HUES6 (cell line): ENCODE measurements around the gene SRSF7.
"Not testable (repeated sequence)": the region's sequence is repeated elsewhere in the genome, so short reads cannot be mapped to it uniquely, and the experiment has no call there.

Experiments
- H3K27ac ChIP-seq: 2 replicates; pipeline ENCODE4 v1.7.0; 2013; ENCODE audit warnings: low read depth, mild to moderate bottlenecking, low read length, inconsistent platforms
- H3K27me3 ChIP-seq: 2 replicates; pipeline ENCODE4 v1.6.1; 2013; ENCODE audit warnings: low read length; ENCODE audit not compliant: control insufficient read depth, insufficient read depth
- H3K36me3 ChIP-seq: 2 replicates; pipeline ENCODE4 v1.6.1; 2013; ENCODE audit warnings: low read length; ENCODE audit not compliant: control insufficient read depth, insufficient read depth
- H3K4me1 ChIP-seq: 2 replicates; pipeline ENCODE4 v1.6.1; 2013; ENCODE audit warnings: low read length; ENCODE audit not compliant: control insufficient read depth, insufficient read depth
- H3K4me3 ChIP-seq: 2 replicates; pipeline ENCODE4 v1.5.1; 2013; ENCODE audit warnings: low read depth, low read length
- H3K9ac ChIP-seq: one replicate; pipeline ENCODE4 v1.6.1; 2013; ENCODE audit warnings: mild to moderate bottlenecking, low read length
- H3K9me3 ChIP-seq: 2 replicates; pipeline ENCODE4 v1.6.1; 2013; ENCODE audit warnings: low read depth, low read length; ENCODE audit not compliant: control insufficient read depth, insufficient read depth

SRSF7 gene

DNA sequence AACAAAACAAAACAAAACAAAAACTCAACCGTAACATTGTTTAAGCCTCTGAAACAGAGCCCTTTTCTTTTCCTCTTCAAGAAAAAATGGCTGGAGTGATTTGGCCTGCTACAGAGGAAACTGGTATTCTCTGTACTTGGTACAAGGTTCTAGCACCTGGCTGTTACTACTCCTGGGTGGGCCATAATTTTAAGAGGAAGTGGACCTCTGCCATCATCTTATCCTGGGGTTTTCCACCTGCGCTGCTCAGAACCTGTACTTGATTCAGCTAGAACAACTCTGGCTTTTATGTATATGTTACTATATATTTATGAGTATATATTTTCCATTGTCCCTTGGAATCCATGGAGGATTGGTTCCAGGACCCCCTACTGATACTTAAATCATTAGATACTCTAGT, 22.5 kb downstream of the SRSF7 start:
- Histone ChIP-seq H3K9ac (no peak overlapping the region), H3K36me3 (peaks cover 29% of the 10 kb centered on the region), H3K9me3 (no peaks in the 10 kb centered on the region), H3K27me3 (no peaks in the 10 kb centered on the region), H3K27ac (no peak overlapping the region), H3K4me1 (no peaks in the 10 kb centered on the region), H3K4me3 (no peak overlapping the region)

DNA sequence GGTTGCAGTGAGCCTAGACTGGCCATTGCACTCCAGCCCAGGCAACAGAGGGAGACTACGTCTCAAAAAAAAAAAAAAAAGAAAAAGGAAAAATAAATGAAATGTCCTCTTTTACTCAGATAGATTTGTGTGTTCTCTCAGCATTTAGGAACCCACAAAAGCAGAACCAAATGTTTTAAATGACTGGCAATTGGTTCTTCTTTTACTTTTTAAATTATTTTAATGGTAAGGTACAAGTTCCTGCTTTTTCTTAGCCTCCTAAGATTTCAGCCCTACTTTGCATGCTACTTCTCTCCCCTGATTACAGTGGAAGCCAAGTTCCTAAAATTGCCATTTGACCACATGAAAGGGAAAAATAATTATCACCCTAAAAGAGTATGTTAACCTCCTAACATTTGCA, 23.5 kb downstream of the SRSF7 start:
- Histone ChIP-seq H3K27me3 (no peaks in the 10 kb centered on the region), H3K4me3 (no peak overlapping the region), H3K27ac (no peak overlapping the region), H3K9ac (no peak overlapping the region), H3K36me3 (peaks cover 23% of the 10 kb centered on the region), H3K4me1 (no peaks in the 10 kb centered on the region), H3K9me3 (no peaks in the 10 kb centered on the region)

DNA sequence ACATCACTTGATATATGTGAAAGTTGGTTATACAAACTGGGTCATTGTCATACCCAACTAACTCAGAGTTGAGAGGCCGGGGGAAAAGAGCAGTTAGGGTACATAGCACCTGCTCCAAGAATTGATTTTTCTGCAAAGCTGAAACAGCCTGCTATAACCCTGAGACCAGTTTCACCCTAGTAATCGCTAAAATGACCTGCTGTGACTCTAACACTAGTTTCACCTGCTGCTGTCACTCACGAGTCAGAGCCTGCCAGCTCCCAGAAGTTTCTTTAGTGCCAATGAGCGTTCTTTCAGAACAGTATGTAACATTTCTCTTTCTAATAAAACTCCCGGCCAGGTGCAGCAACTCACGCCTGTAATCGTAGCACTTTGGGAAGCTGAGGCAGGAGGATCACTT, 28.0 kb downstream of the SRSF7 start:
- H3K27me3 ChIP-seq: no peaks in the 10 kb centered on the region
- no peak overlapping the region for H3K27ac ChIP-seq
- H3K9me3 ChIP-seq: no peaks in the 10 kb centered on the region
- H3K4me3 ChIP-seq: no peak overlapping the region
- no peak overlapping the region for H3K9ac ChIP-seq
- H3K4me1 ChIP-seq: no peaks in the 10 kb centered on the region
- H3K36me3 ChIP-seq: peaks cover 6% of the 10 kb centered on the region

DNA sequence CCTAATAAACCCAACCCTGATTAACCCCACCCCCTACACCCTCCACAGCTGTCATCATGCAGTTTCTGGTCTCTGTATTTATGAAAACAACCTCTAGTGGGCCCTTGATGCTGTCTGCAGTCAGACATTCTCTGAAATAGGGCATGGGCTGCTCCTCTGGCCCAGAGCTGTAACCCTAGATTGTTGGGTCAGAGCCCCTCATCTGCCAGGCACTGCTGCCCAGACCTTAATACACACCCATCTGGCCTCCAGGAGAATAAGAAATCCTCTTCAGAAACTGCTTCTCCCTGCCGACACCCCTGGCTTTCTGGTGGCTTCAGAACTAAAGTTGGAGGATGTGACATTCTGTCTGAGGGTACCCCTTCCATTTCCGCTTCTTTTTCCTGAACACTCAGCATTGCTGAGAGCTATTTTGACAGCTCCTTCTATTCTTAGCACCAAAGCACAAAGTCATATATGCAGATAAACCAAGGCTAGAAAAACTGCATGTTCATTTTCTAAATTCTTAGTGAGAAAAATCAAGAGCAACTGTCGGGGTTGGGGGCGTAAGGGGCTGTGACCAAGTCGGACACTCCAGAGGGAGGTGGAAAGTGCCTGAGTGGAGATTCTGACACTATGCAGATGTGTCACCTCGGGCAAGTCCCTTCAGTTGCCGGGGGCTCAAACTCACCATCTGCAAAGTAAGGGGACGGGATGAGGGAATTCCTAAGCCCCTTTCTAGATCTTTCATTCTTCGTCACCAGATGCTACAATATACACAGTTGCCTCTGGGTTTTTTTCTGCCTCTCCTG, 28.7 kb downstream of the SRSF7 start:
- H3K4me1 ChIP-seq: no peaks in the 10 kb centered on the region
- peaks cover 6% of the 10 kb centered on the region for H3K36me3 ChIP-seq
- no peak overlapping the region for H3K4me3 ChIP-seq
- no peaks in the 10 kb centered on the region for H3K27me3 ChIP-seq
- H3K27ac ChIP-seq: no peak overlapping the region
- H3K9ac ChIP-seq: no peak overlapping the region
- H3K9me3 ChIP-seq: no peaks in the 10 kb centered on the region

DNA sequence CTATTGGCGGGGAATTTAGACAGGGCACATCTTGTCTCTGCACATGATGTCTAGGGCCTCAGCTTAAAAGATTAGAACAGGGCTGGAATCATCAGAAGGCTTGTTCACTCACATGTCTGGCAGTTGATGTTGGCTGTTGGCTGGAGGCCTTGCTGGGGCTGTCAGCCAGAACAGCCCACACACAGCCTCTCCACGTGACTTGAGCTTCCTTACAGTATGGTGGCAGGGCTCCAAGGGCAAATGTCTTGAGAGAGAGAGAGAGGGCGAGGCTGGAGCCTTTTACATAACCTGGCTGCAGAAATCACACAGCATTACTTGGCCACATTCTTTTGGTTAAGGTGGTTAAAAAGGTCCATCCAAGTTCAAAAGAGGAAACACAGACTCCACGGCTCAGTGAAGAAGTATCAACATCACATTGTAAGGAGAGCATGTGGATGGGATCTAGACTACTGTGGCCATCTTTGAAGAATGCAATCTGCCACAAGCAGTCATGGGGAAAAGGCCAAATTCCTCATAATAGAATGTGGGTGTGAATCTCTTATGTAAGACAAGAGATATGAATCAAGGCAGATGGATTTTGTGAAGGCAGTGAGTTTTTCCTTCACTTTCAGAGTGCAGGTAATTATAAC, 30.4 kb downstream of the SRSF7 start:
- no peak overlapping the region for H3K27ac ChIP-seq
- no peak overlapping the region for H3K9ac ChIP-seq
- peaks cover 6% of the 10 kb centered on the region for H3K36me3 ChIP-seq
- H3K27me3 ChIP-seq: no peaks in the 10 kb centered on the region
- no peak overlapping the region for H3K4me3 ChIP-seq
- H3K9me3 ChIP-seq: no peaks in the 10 kb centered on the region
- H3K4me1 ChIP-seq: no peaks in the 10 kb centered on the region

DNA sequence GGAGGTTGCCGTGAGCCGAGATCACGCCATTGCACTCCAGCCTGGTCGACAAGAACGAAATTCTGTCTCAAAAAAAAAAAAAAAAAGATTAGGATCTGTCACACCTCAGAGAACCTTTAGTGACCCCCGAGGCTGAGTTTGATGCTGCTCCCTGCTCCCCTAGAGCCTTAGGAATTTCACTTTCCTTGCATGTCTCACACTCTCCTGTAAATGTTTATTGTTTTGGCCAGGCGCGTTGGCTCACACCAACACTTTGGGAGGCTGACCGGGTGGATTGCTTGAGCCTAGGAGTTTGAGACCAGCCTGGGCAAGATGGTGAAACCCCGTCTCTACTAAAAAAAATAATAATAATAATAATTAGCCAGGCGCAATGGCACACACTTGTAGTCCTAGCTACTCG, 31.5 kb downstream of the SRSF7 start:
- no peak overlapping the region for H3K27ac ChIP-seq
- H3K9me3 ChIP-seq: no peaks in the 10 kb centered on the region
- peaks cover 6% of the 10 kb centered on the region for H3K36me3 ChIP-seq
- no peaks in the 10 kb centered on the region for H3K27me3 ChIP-seq
- H3K4me3 ChIP-seq: no peak overlapping the region
- H3K4me1 ChIP-seq: no peaks in the 10 kb centered on the region
- H3K9ac ChIP-seq: no peak overlapping the region

DNA sequence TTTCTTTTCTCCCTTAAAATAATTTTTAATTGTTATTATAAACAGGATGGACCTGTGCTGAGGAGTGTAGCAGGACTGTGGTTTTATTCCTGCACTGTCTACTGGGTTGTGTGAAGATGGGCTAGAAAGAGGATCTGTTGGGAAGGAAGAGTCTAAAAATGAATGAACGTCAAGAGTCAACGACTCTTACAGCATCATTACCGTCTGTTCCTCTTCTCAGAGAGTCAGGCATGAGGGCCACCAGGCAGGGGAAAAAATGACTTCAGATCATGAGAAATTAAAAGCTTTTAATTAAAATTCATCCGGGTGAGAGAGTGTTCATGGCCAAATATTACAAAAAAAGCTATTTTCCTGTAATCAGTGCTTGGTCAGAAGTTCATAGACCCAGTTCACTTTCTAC, 32.6 kb downstream of the SRSF7 start:
- no peak overlapping the region for H3K27ac ChIP-seq
- H3K4me1 ChIP-seq: no peaks in the 10 kb centered on the region
- H3K36me3 ChIP-seq: peaks cover 6% of the 10 kb centered on the region

DNA sequence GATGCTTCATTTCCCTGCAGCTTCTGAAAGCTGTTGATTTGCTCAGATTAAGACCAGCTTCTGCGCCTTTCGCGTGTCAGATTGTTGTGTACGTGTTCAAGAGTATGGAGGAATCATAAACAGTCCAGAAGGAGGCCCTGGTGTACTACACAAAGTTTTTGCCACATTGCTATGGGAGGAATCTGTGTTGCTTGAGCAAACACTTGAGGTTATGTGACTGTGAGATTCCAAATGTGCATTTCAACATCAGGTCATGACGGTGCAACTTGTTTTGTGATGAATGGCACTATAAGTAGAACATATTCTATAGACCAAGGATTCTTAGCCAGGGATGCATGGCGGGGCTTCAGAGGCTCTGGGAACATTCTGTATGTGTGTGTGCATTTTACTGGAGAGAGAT, 35.0 kb downstream of the SRSF7 start:
- H3K27me3 ChIP-seq: no peaks in the 10 kb centered on the region
- peaks cover 10% of the 10 kb centered on the region for H3K36me3 ChIP-seq
- no peak overlapping the region for H3K27ac ChIP-seq
- 0 out of 2 replicates have a peak, but pooled peaks cover 2% of the 10 kb centered on the region for H3K9me3 ChIP-seq
- no peak overlapping the region for H3K9ac ChIP-seq
- H3K4me1 ChIP-seq: no peaks in the 10 kb centered on the region
- H3K4me3 ChIP-seq: no peak overlapping the region

More for the DNA sequence above, 32.6 kb downstream of the SRSF7 start:
- Histone ChIP-seq H3K27me3 (no peaks in the 10 kb centered on the region), H3K4me3 (no peak overlapping the region), H3K9me3 (no peaks in the 10 kb centered on the region), H3K9ac (no peak overlapping the region)

DNA sequence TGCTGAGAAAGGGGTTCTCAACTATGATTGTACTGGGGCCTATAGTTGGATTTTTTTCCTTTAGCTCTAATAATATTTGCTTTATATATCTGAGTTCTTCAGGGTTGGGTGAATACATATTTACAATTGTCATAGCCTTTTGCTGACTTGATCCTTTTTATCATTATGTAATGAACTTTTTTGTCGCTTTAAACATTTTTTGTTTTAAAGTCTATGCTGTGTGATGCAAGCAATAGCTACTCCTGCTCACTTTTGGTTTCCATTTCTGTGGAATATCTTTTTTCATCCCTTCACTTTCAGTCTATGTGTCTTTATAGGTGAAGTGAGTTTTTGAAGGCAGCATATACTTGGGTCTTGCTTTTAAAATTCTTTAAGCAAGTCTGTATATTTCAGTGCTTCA, 36.2 kb downstream of the SRSF7 start:
- not testable (repeated sequence) for H3K9ac ChIP-seq, H3K9me3 ChIP-seq, H3K36me3 ChIP-seq, H3K4me3 ChIP-seq, H3K4me1 ChIP-seq, H3K27ac ChIP-seq, H3K27me3 ChIP-seq

DNA sequence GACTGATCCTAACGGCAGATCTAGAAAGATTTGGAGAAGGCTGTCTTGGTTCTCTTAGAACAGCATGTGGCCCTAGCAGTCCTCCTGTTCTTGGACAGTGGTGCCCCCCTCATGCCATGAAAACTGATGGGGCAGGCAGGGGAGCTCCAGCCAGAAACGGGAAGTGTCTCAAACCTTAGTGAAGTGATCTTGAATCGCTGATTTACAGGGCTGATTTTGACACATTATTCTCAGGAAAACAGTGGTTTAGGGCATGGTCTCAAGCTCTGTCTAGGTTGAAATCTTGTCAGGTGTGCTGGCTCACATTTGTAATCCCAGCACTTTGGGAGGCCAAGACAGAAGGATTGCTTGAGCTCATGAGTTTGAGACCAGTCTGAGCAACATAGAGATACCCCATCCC, 37.8 kb downstream of the SRSF7 start:
- Histone ChIP-seq H3K9me3 (0 out of 2 replicates have a peak, but pooled peaks cover 2% of the 10 kb centered on the region), H3K27ac (no peak overlapping the region), H3K4me1 (peaks cover 15% of the 10 kb centered on the region), H3K9ac (no peak overlapping the region), H3K4me3 (no peak overlapping the region), H3K27me3 (no peaks in the 10 kb centered on the region), H3K36me3 (peaks cover 5% of the 10 kb centered on the region; the same call in 1 of the 2 replicates)

DNA sequence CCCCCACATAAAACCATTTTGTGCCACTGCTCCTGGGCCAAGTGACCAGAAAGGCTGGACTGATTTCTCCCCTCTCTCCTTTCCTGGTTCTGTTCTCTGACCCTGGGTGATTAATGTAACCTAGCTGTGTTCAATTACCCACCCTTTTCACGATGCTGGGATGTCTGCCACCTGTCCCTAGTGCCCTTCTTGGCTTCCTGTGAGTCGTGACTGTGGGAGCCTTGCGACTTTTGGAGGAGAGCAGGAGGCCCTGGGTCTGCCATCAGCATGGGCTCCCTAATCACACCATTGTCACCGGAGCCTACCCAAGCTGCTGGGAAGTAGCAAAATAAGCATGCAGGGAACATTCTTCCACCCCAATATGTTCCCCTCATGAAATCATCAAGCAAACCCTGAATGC, 38.3 kb downstream of the SRSF7 start:
- H3K4me1 ChIP-seq: peaks cover 15% of the 10 kb centered on the region
- no peak overlapping the region for H3K4me3 ChIP-seq

More for the DNA sequence above, 38.3 kb downstream of the SRSF7 start:
- Histone ChIP-seq H3K9ac (no peak overlapping the region), H3K27me3 (no peaks in the 10 kb centered on the region), H3K27ac (no peak overlapping the region), H3K36me3 (peaks cover 5% of the 10 kb centered on the region; the same call in 1 of the 2 replicates), H3K9me3 (0 out of 2 replicates have a peak, but pooled peaks cover 2% of the 10 kb centered on the region)
